H9 (cell line): ENCODE measurements around the gene C1orf21. TPM values are rescaled to one million over a fixed set of nuclear protein-coding genes. Genes with fewer than 3 reads are reported as not detected.

Source experiments
- DNase-seq: peaks from one replicate; pipeline ENCODE4 v3.0.0-alpha.2; 2017
- H2AFZ ChIP-seq: one replicate; pipeline ENCODE4 v1.6.1; 2013; ENCODE audit warnings: mild to moderate bottlenecking, low read length, control low read depth, moderate library complexity
- H2AK5ac ChIP-seq: 2 replicates; pipeline ENCODE4 v1.6.1; 2013; ENCODE audit warnings: low read length, control low read depth, mixed read lengths; ENCODE audit not compliant: insufficient read length
- H2BK120ac ChIP-seq: one replicate; pipeline ENCODE4 v1.6.1; 2013; ENCODE audit warnings: low read depth, mild to moderate bottlenecking, low read length, control low read depth, inconsistent platforms; ENCODE audit not compliant: poor library complexity, severe bottlenecking
- H2BK12ac ChIP-seq: 2 replicates; pipeline ENCODE4 v1.6.1; 2013; ENCODE audit warnings: low read length, control low read depth, mixed read lengths, low read depth; ENCODE audit not compliant: insufficient read length
- H2BK15ac ChIP-seq: 2 replicates; pipeline ENCODE4 v1.6.1; 2013; ENCODE audit warnings: low read depth, low read length, control low read depth
- H2BK20ac ChIP-seq: one replicate; pipeline ENCODE4 v1.6.1; 2013; ENCODE audit warnings: low read depth, mild to moderate bottlenecking, low read length, control low read depth, inconsistent platforms; ENCODE audit not compliant: poor library complexity, severe bottlenecking
- H2BK5ac ChIP-seq: 2 replicates; pipeline ENCODE4 v1.6.1; 2013; ENCODE audit warnings: low read length, control low read depth, mixed read lengths; ENCODE audit not compliant: insufficient read length
- H3K14ac ChIP-seq: 2 replicates; pipeline ENCODE4 v1.6.1; 2013; ENCODE audit warnings: low read length, control low read depth; ENCODE audit not compliant: insufficient read depth
- H3K18ac ChIP-seq: 2 replicates; pipeline ENCODE4 v1.6.1; 2013; ENCODE audit warnings: low read depth, mild to moderate bottlenecking, mixed read lengths, low read length, control low read depth; ENCODE audit not compliant: insufficient read length
- H3K23ac ChIP-seq: 2 replicates; pipeline ENCODE4 v1.6.1; 2013; ENCODE audit warnings: low read length, control low read depth, mixed read lengths, low read depth; ENCODE audit not compliant: insufficient read length
- H3K23me2 ChIP-seq: 2 replicates; pipeline ENCODE4 v1.6.1; 2013; ENCODE audit warnings: low read depth, mild to moderate bottlenecking, mixed read lengths, low read length, control low read depth; ENCODE audit not compliant: insufficient read length, poor library complexity, severe bottlenecking
- H3K27ac ChIP-seq: 2 replicates; pipeline ENCODE4 v1.5.1; 2013; ENCODE audit warnings: low read length, control low read depth, mixed read lengths, low read depth; ENCODE audit not compliant: insufficient read length
- H3K27me3 ChIP-seq: 2 replicates; pipeline ENCODE4 v1.6.1; 2013; ENCODE audit warnings: low read length, control low read depth, inconsistent platforms; ENCODE audit not compliant: insufficient read depth
- H3K4ac ChIP-seq: 2 replicates; pipeline ENCODE4 v1.6.1; 2013; ENCODE audit warnings: low read depth, mild to moderate bottlenecking, control low read depth, inconsistent platforms, low read length, moderate library complexity
- H3K4me1 ChIP-seq: 2 replicates; pipeline ENCODE4 v1.6.1; 2013; ENCODE audit warnings: low read length, control low read depth, inconsistent platforms; ENCODE audit not compliant: insufficient read depth
- H3K4me2 ChIP-seq: 2 replicates; pipeline ENCODE4 v1.6.1; 2013; ENCODE audit warnings: low read length, control low read depth, mixed read lengths; ENCODE audit not compliant: insufficient read length, insufficient read depth
- H3K56ac ChIP-seq: 2 replicates; pipeline ENCODE4 v1.6.1; 2013; ENCODE audit warnings: low read depth, mild to moderate bottlenecking, mixed read lengths, low read length, control low read depth; ENCODE audit not compliant: insufficient read length
- H3K79me1 ChIP-seq: 2 replicates; pipeline ENCODE4 v1.6.1; 2013; ENCODE audit warnings: low read depth, mild to moderate bottlenecking, moderate library complexity, low read length, control low read depth, inconsistent platforms; ENCODE audit not compliant: insufficient read depth, poor library complexity, severe bottlenecking
- H3K79me2 ChIP-seq: 2 replicates; pipeline ENCODE4 v1.6.1; 2013; ENCODE audit warnings: low read length, control low read depth, inconsistent platforms; ENCODE audit not compliant: insufficient read depth
- H3K9ac ChIP-seq: 2 replicates; pipeline ENCODE4 v1.6.1; 2013; ENCODE audit warnings: low read length, control low read depth, mixed read lengths; ENCODE audit not compliant: insufficient read length; ENCODE audit errors: extremely low read depth
- H3K9me3 ChIP-seq: one replicate; pipeline ENCODE4 v1.6.1; 2013; ENCODE audit warnings: low read depth, low read length, inconsistent platforms; ENCODE audit not compliant: control insufficient read depth
- H3T11ph ChIP-seq: one replicate; pipeline ENCODE4 v1.6.1; 2013; ENCODE audit warnings: mild to moderate bottlenecking, low read length, control low read depth, inconsistent platforms
- H4K20me1 ChIP-seq: one replicate; pipeline ENCODE4 v1.6.1; 2013; ENCODE audit not compliant: control insufficient read depth, insufficient read length, insufficient read depth
- H4K5ac ChIP-seq: 2 replicates; pipeline ENCODE4 v1.6.1; 2013; ENCODE audit warnings: low read depth, mild to moderate bottlenecking, mixed read lengths, low read length, control low read depth; ENCODE audit not compliant: insufficient read length
- H4K8ac ChIP-seq: replicated peaks from 2 replicates; pipeline ENCODE4 v1.6.1; 2013; ENCODE audit warnings: low read length, control low read depth, mixed read lengths, low read depth; ENCODE audit not compliant: insufficient read length
- H4K91ac ChIP-seq: 2 replicates; pipeline ENCODE4 v1.6.1; 2013; ENCODE audit warnings: low read depth, mild to moderate bottlenecking, moderate library complexity, mixed read lengths, low read length, control low read depth; ENCODE audit not compliant: insufficient read length
- H3K27ac Mint-ChIP-seq, 3 experiments: 2 replicates in 2 of 3; 3 replicates in 1 of 3; pipeline ENCODE4 v1.8.0; 2020 to 2021; ENCODE audit warnings: mixed read lengths in 3 of 3, mild to moderate bottlenecking in 1 of 3, moderate library complexity in 1 of 3
- H3K27me3 Mint-ChIP-seq: 2 replicates; pipeline ENCODE4 v1.8.0; 2021; ENCODE audit warnings: low read depth, mild to moderate bottlenecking, moderate library complexity, mixed read lengths
- H3K36me3 Mint-ChIP-seq, 3 experiments: 2 replicates in 2 of 3; 3 replicates in 1 of 3; pipeline ENCODE4 v1.8.0; 2020 to 2021; ENCODE audit warnings: low read depth in 3 of 3, mixed read lengths in 3 of 3; ENCODE audit not compliant: insufficient read depth in 1 of 3
- H3K4me1 Mint-ChIP-seq, 2 experiments: 2 replicates each; pipeline ENCODE4 v1.8.0; 2020; ENCODE audit warnings: mixed read lengths in 2 of 2
- H3K4me3 Mint-ChIP-seq, 2 experiments: 2 replicates in 1 of 2; 3 replicates in 1 of 2; pipeline ENCODE4 v1.8.0; 2020 to 2021; ENCODE audit warnings: mild to moderate bottlenecking in 2 of 2, mixed read lengths in 2 of 2, moderate library complexity in 1 of 2
- H3K9me3 Mint-ChIP-seq, 2 experiments: 2 replicates in 1 of 2; 3 replicates in 1 of 2; pipeline ENCODE4 v1.8.0; 2020; ENCODE audit warnings: mild to moderate bottlenecking in 2 of 2, mixed read lengths in 2 of 2, moderate library complexity in 1 of 2
- WGBS: extraction: QIAGEN DNeasy Blood & Tissue Kit; methylation state at CpG from one replicate; pipeline ENCODE4 v1.1.7; 2013; ENCODE audit warnings: missing lambda C conversion rate, low lambda C conversion rate, mixed read lengths; ENCODE audit not compliant: insufficient read length; ENCODE audit errors: extremely low coverage; 5-methylcytosine and 5-hydroxymethylcytosine counted together
- total RNA-seq: library from RNA; stranded (reverse); gene quantifications from 2 replicates; pipeline ENCODE4 v1.2.1, GENCODE V29; 2021
- TF ChIP-seq, protein P1 (sequence below): fragments of 200-600 bp; sonication (generic); conservative IDR thresholded peaks from 3 replicates; pipeline ENCODE4 v1.8.0; 2021; ENCODE audit warnings: antibody characterized with exemption, mild to moderate bottlenecking

C1orf21 gene
- total RNA-seq, 1 experiment from 2014 or later: 36.0 TPM

DNA sequence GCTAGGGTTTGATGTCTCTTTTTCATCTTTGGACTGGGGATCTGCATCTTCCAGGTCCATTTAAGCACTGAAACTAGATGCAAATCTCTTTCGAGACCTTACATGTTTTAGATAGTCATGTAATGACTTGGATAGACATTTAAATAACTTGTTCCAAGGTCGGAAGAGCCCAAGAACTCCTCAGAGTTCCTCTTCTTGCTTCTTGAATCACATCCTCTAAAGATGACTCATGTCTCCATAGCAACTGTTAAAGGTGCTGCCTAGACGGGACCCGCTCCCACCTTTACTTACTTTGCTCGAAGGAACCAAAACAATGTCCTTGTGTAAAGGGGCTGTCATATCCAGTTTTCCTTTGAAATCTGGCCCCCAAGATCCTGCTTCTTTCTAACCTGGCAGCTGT, 237.8 kb downstream of the C1orf21 start:
- Histone ChIP-seq H4K20me1 (no peaks in the 10 kb centered on the region), H3K23me2 (no peaks in the 10 kb centered on the region), H3T11ph (no peak overlapping the region), H2BK5ac (no peak overlapping the region), H2BK20ac (no peak overlapping the region), H3K18ac (no peak overlapping the region), H2BK120ac (no peak overlapping the region), H4K8ac (no peak overlapping the region), H3K79me2 (no peaks in the 10 kb centered on the region), H3K4me2 (no peak overlapping the region), H3K27me3 (no peaks in the 10 kb centered on the region), H4K5ac (no peak overlapping the region), H3K56ac (no peak overlapping the region), H2BK15ac (no peak overlapping the region), H3K9ac (no peak overlapping the region), H3K27ac (no peak overlapping the region), H3K79me1 (no peaks in the 10 kb centered on the region), H4K91ac (no peak overlapping the region), H3K4me1 (no peaks in the 10 kb centered on the region; the same call in 1 of the 2 replicates), H3K14ac (no peak overlapping the region), H3K4ac (no peak overlapping the region), H3K23ac (no peak overlapping the region), H2AK5ac (no peak overlapping the region), H2BK12ac (no peak overlapping the region), H2AFZ (no peak overlapping the region), H3K9me3 (no peaks in the 10 kb centered on the region)
- Mint-ChIP-seq H3K4me3 (no peak overlapping the region), H3K4me1 (peaks cover 8 to 13% of the 10 kb centered on the region in 2 experiments), H3K27me3 (no peaks in the 10 kb centered on the region), H3K27ac (no peak overlapping the region), H3K36me3 (peaks cover 0 to 17% (median 0%) of the 10 kb centered on the region in 3 experiments; a peak in 3 of 7 replicates), H3K9me3 (no peaks in the 10 kb centered on the region)
- TF ChIP-seq, protein P1, sequence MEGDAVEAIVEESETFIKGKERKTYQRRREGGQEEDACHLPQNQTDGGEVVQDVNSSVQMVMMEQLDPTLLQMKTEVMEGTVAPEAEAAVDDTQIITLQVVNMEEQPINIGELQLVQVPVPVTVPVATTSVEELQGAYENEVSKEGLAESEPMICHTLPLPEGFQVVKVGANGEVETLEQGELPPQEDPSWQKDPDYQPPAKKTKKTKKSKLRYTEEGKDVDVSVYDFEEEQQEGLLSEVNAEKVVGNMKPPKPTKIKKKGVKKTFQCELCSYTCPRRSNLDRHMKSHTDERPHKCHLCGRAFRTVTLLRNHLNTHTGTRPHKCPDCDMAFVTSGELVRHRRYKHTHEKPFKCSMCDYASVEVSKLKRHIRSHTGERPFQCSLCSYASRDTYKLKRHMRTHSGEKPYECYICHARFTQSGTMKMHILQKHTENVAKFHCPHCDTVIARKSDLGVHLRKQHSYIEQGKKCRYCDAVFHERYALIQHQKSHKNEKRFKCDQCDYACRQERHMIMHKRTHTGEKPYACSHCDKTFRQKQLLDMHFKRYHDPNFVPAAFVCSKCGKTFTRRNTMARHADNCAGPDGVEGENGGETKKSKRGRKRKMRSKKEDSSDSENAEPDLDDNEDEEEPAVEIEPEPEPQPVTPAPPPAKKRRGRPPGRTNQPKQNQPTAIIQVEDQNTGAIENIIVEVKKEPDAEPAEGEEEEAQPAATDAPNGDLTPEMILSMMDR: no peak
- no peak for DNase-seq
- WGBS: no CpG with 5 or more reads among the region's 5 CpGs
